GM06990 (cell line): ENCODE measurements around the gene FAAP100.
"Not testable (repeated sequence)": the region's sequence is repeated elsewhere in the genome, so short reads cannot be mapped to it uniquely, and the experiment has no call there.

Source experiments
- DNase-seq: peaks from one replicate; pipeline ENCODE4 v3.0.0-alpha.2; 2011; ENCODE audit not compliant: insufficient read length; ENCODE audit errors: extremely low read depth
- H3K27me3 ChIP-seq: replicated peaks from 2 replicates; pipeline ENCODE4 v1.6.0; 2011; ENCODE audit warnings: low read length; ENCODE audit not compliant: control insufficient read depth, insufficient read depth
- H3K36me3 ChIP-seq: 2 replicates; pipeline ENCODE4 v1.5.1; 2011; ENCODE audit warnings: low read length; ENCODE audit not compliant: control insufficient read depth, insufficient read depth
- H3K4me3 ChIP-seq: replicated peaks from 2 replicates; pipeline ENCODE4 v1.5.1; 2011; ENCODE audit warnings: low read depth, mild to moderate bottlenecking, control low read depth, low read length
- CTCF ChIP-seq: IDR thresholded peaks from 2 replicates; pipeline ENCODE4 v1.5.1; 2011; ENCODE audit warnings: low read length, control low read depth, mild to moderate bottlenecking, inconsistent platforms; ENCODE audit not compliant: insufficient read depth, poor library complexity, severe bottlenecking

The FAAP100 gene

GRCh38 chr17:81590121-81590520, 38.0 kb upstream of the FAAP100 start:
- H3K4me3 ChIP-seq = no peak overlapping the region
- TF ChIP-seq CTCF = no peak
- H3K36me3 ChIP-seq = peaks cover 28% of the 10 kb centered on the region
- no peaks in the 10 kb centered on the region for H3K27me3 ChIP-seq
- no peak for DNase-seq

- no peak for TF ChIP-seq CTCF
- no peaks in the 10 kb centered on the region for H3K27me3 ChIP-seq
- DNase-seq = no peak
- peaks cover 28% of the 10 kb centered on the region for H3K36me3 ChIP-seq
- no peak overlapping the region for H3K4me3 ChIP-seq
These were observed 37.5 kb upstream of the FAAP100 start for GRCh38 chr17:81589612-81590011.

GRCh38 chr17:81586096-81586495, 33.9 kb upstream of the FAAP100 start:
- Histone ChIP-seq H3K4me3 (no peak overlapping the region), H3K27me3 (no peaks in the 10 kb centered on the region), H3K36me3 (peaks cover 35% of the 10 kb centered on the region)
- TF ChIP-seq CTCF = no peak
- DNase-seq = no peak

- DNase-seq, H3K27me3 ChIP-seq, H3K4me3 ChIP-seq: not testable (repeated sequence)
- H3K36me3 ChIP-seq = peaks cover 40% of the 10 kb centered on the region
These were observed 32.6 kb upstream of the FAAP100 start for GRCh38 chr17:81584771-81585170.

- no peak overlapping the region for H3K4me3 ChIP-seq
- DNase-seq = no peak
- H3K36me3 ChIP-seq = peaks cover 38% of the 10 kb centered on the region
- no peaks in the 10 kb centered on the region for H3K27me3 ChIP-seq
- no peak for TF ChIP-seq CTCF
These were observed 31.6 kb upstream of the FAAP100 start for GRCh38 chr17:81583589-81584342.

GRCh38 chr17:81582749-81583148, 30.6 kb upstream of the FAAP100 start:
- DNase-seq = no peak
- peaks cover 33% of the 10 kb centered on the region for H3K36me3 ChIP-seq
- no peak for TF ChIP-seq CTCF

More at GRCh38 chr17:81582749-81583148, 30.6 kb upstream of the FAAP100 start:
- no peaks in the 10 kb centered on the region for H3K27me3 ChIP-seq
- no peak overlapping the region for H3K4me3 ChIP-seq
